Measurements from ENCODE around the gene SDK1. TPM values are rescaled to one million over a fixed set of nuclear protein-coding genes. Genes with fewer than 3 reads are reported as not detected.

Gene SDK1
- total and polyA plus RNA-seq, 10 of the 15 experiments (the other 5 are each of a cell fraction or from before 2014, with no cell fraction given): 0.14 to 0.33 TPM; not detected in 8

- TF ChIP-seq USF2 (IDR thresholded peaks at IDR 0.05; ENCODE audit: borderline replicate concordance, low read depth, low read length): no peak
- no peak for TF ChIP-seq ATF3 (IDR thresholded peaks at IDR 0.05; ENCODE audit: borderline replicate concordance, extremely low read depth, low read depth, low read length)
- no peak for TF ChIP-seq IRF3 (IDR thresholded peaks at IDR 0.05)
Measured at GRCh38 chr7:4113976-4114375, 812.9 kb downstream of the SDK1 start (continued).

GRCh38 chr7:4115442-4115841 lies 814.4 kb downstream of the SDK1 start:
- Histone ChIP-seq H3K4me3 (no peak overlapping the region), H3K79me2 (ENCODE audit: control insufficient read depth, insufficient read depth, low read length) (no peaks in the 10 kb centered on the region), H2AFZ (ENCODE audit: control insufficient read depth, low read depth, low read length) (no peak overlapping the region), H3K9me3 (replicated peaks; ENCODE audit: control insufficient read depth, insufficient read depth, low read length) (no peaks in the 10 kb centered on the region; the same call in 2 of the 3 replicates), H3K9ac (ENCODE audit: control insufficient read depth, insufficient read depth, low read length) (no peak overlapping the region), H3K27ac (ENCODE audit: control insufficient read depth, insufficient read depth) (no peak overlapping the region), H3K36me3 (ENCODE audit: control insufficient read depth in 2 of 2, insufficient read depth in 2 of 2, low read length in 1 of 2) (no peaks in the 10 kb centered on the region), H3K4me2 (ENCODE audit: control insufficient read depth, insufficient read depth) (no peak overlapping the region), H4K20me1 (ENCODE audit: control insufficient read depth, insufficient read depth) (no peaks in the 10 kb centered on the region), H3K27me3 (replicated peaks in 1 of 2; ENCODE audit: control insufficient read depth in 2 of 2, insufficient read depth in 2 of 2, low read length in 1 of 2) (no peaks in the 10 kb centered on the region), H3K4me1 (ENCODE audit: control insufficient read depth, insufficient read depth, low read length) (no peaks in the 10 kb centered on the region)
- in situ Hi-C loops (cut with MboI) (loop anchor here (10.0 kb wide), 1 partner anchor 61 kb away; no protein-coding TSS in a partner anchor), intact Hi-C loops (cut with micrococcal nuclease; ENCODE audit: unreplicated experiment) (no loop called here)
- BruUV-seq (replicated peaks): no TSS peak
- no peak for DNase-seq (ENCODE audit: low read depth, low spot score)
- RAD21 ChIA-PET (ENCODE audit: unreplicated experiment): no interaction called here
- ATAC-seq: no peak
- FAIRE-seq: no peak
- POLR2A ChIA-PET: no interaction called here
- WGBS (ENCODE audit: insufficient coverage, insufficient replicate concordance, low lambda C conversion rate, missing lambda C conversion rate): 35% methylated on average over 7 of the region's 7 CpGs
- SMC1A ChIA-PET (ENCODE audit: uncharacterized antibody, unreplicated experiment): no interaction called here
- CTCF ChIA-PET: no interaction called here
- TF ChIP-seq BMI1 (IDR thresholded peaks at IDR 0.05; ENCODE audit: borderline replicate concordance) (no peak), EGR1 (IDR thresholded peaks at IDR 0.05; ENCODE audit: borderline replicate concordance in 1 of 2, low read depth in 2 of 2, low read length in 2 of 2) (no peak), USF1 (IDR thresholded peaks at IDR 0.05; ENCODE audit: borderline replicate concordance, extremely low read length, insufficient read depth, low read depth, low read length) (no peak), TCF7 (IDR thresholded peaks at IDR 0.05; ENCODE audit: borderline replicate concordance) (no peak), TARDBP (IDR thresholded peaks at IDR 0.05; ENCODE audit: borderline replicate concordance) (no peak), ZNF687 (IDR thresholded peaks at IDR 0.05) (no peak), SREBF2 (IDR thresholded peaks at IDR 0.05; ENCODE audit: low read length) (no peak), RUNX3 (IDR thresholded peaks at IDR 0.05; ENCODE audit: low read length) (no peak), TCF12 (IDR thresholded peaks at IDR 0.05; ENCODE audit: low read depth, low read length) (no peak), RBBP5 (conservative IDR thresholded peaks at IDR 0.05) (no peak), MAX (IDR thresholded peaks at IDR 0.05; ENCODE audit: low read depth, low read length) (no peak), KLF5 (IDR thresholded peaks at IDR 0.05; ENCODE audit: partially characterized antibody) (no peak)

Data from GM12878 (cell line).